Upper lobe of left lung (tissue), 4 donors: ENCODE measurements around the gene PAWR.

Experiments
- EP300 ChIP-seq, 4 donors: sonication (generic); formaldehyde crosslinking; IDR thresholded peaks; one replicate each; pipeline ENCODE4 v1.5.1; 2017; ENCODE audit warnings: antibody characterized with exemption in 4 of 4, control low read depth in 2 of 4
- POLR2A ChIP-seq, 4 donors: fragments of 450-650 bp; IDR thresholded peaks; one replicate each; pipeline ENCODE4 v1.5.1; 2016 to 2017; ENCODE audit warnings: antibody characterized with exemption in 4 of 4, mild to moderate bottlenecking in 2 of 4
- POLR2AphosphoS5 ChIP-seq, 2 donors: sonication (generic); formaldehyde crosslinking; IDR thresholded peaks; one replicate each; pipeline ENCODE4 v1.5.1; 2017; ENCODE audit warnings: antibody characterized with exemption in 2 of 2
- TF ChIP-seq, protein P1 (sequence below), 6 experiments: fragments of 450-650 bp in 4 of 6; fragments of 200-600 bp in 2 of 6; sonication (generic) in 2 of 6; IDR thresholded peaks; one replicate each; pipeline ENCODE4 v1.5.1; 2016 to 2019; ENCODE audit warnings: antibody characterized with exemption in 6 of 6

DNA sequence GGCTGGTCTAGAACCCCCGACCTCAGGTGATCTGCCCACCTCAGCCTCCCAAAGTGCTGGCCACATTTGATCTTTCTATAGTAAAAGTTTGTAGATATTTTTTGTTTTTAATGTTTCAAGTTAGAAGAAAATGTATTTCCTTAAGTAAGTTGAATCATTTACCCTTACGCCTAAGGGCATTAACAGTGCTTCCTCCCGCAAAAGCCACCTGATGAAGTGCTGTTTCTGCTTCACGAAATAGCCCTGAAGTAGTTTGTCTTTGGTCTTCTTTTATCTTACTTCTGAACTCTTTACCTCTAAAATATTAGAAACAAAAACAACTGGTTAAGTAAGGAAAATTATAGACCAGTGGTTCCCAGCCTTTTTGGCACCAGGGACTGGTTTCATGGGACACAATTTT is 22.7 kb downstream of the PAWR start:
- no peak for TF ChIP-seq POLR2A (IDR thresholded peaks at IDR 0.05)
- TF ChIP-seq, protein P1, sequence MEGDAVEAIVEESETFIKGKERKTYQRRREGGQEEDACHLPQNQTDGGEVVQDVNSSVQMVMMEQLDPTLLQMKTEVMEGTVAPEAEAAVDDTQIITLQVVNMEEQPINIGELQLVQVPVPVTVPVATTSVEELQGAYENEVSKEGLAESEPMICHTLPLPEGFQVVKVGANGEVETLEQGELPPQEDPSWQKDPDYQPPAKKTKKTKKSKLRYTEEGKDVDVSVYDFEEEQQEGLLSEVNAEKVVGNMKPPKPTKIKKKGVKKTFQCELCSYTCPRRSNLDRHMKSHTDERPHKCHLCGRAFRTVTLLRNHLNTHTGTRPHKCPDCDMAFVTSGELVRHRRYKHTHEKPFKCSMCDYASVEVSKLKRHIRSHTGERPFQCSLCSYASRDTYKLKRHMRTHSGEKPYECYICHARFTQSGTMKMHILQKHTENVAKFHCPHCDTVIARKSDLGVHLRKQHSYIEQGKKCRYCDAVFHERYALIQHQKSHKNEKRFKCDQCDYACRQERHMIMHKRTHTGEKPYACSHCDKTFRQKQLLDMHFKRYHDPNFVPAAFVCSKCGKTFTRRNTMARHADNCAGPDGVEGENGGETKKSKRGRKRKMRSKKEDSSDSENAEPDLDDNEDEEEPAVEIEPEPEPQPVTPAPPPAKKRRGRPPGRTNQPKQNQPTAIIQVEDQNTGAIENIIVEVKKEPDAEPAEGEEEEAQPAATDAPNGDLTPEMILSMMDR (IDR thresholded peaks at IDR 0.05), result no peak
- TF ChIP-seq POLR2AphosphoS5 (IDR thresholded peaks at IDR 0.05), result no peak
- TF ChIP-seq EP300 (IDR thresholded peaks at IDR 0.05), result no peak
